Heart right ventricle (tissue), 16 donors: ENCODE results near the gene GPD1L. TPM values are rescaled to one million over a fixed set of nuclear protein-coding genes. Genes with fewer than 3 reads are reported as not detected.

Experiments used
- ATAC-seq, 8 donors: fragments of 200-7000 bp; cut with Tn5 transposase; one replicate each; pipeline ENCODE4 v1.9.1; 2020; ENCODE audit warnings: mild to moderate bottlenecking in 8 of 8, moderate library complexity in 8 of 8, moderate number of reproducible peaks in 1 of 8
- DNase-seq, 2 donors: peaks; one replicate each; pipeline ENCODE4 v3.0.0-alpha.2; 2020
- H3K27ac ChIP-seq, 10 donors: fragments of 200-600 bp; sonication (generic) in 2 of 10; one replicate each; pipeline versions ENCODE4 v1.5.0 to v1.8.0; 2020 to 2022; ENCODE audit warnings: mild to moderate bottlenecking in 3 of 10
- H3K27me3 ChIP-seq, 7 donors: fragments of 200-600 bp; one replicate each; pipeline ENCODE4 v1.8.0; 2021 to 2022; ENCODE audit warnings: mild to moderate bottlenecking in 2 of 7
- H3K36me3 ChIP-seq, 9 donors: fragments of 200-600 bp; sonication (generic) in 1 of 9; one replicate each; pipeline versions ENCODE4 v1.5.0 to v1.8.0; 2020 to 2022; ENCODE audit warnings: mild to moderate bottlenecking in 2 of 9
- H3K4me1 ChIP-seq, 9 donors: fragments of 200-600 bp; sonication (generic) in 1 of 9; one replicate each; pipeline versions ENCODE4 v1.5.0 to v1.8.0; 2020 to 2022; ENCODE audit warnings: mild to moderate bottlenecking in 4 of 9
- H3K4me3 ChIP-seq, 10 donors: fragments of 200-600 bp; sonication (generic) in 2 of 10; one replicate each; pipeline versions ENCODE4 v1.5.0 to v1.8.0; 2020 to 2022; ENCODE audit warnings: mild to moderate bottlenecking in 7 of 10, moderate library complexity in 2 of 10
- H3K9me3 ChIP-seq, 11 donors: fragments of 200-600 bp in 10 of 11; sonication (generic) in 2 of 11; one replicate each; pipeline versions ENCODE4 v1.5.0 to v1.8.0; 2013 to 2022; ENCODE audit warnings: mild to moderate bottlenecking in 2 of 11, control low read depth in 1 of 11, moderate library complexity in 1 of 11
- WGBS, 2 donors: extraction: QIAGEN DNeasy Blood & Tissue Kit; methylation state at CpG; one replicate each; pipeline ENCODE4 v1.1.7; 2013; ENCODE audit warnings: inconsistent platforms in 1 of 2; 5-methylcytosine and 5-hydroxymethylcytosine counted together
- intact Hi-C, 10 donors: fragments of 100-400 bp; cut with DNase I; formaldehyde crosslinking; loops; one replicate each; pipeline versions ENCODE4 v1.11.1 to v1.14.2; 2022
- polyA plus RNA-seq, 2 donors: library from polyadenylated mRNA; stranded (reverse); fragments of 200-250 nt; gene quantifications; one replicate each; pipeline ENCODE4 v1.2.3, GENCODE V29; 2013
- total RNA-seq, 10 donors: library from RNA; stranded (reverse); fragmentation: NEBNext Ultra II Directional in 3 of 10; extraction: Animal tissue kit (Norgen Biotek cat#: 25700) in 3 of 10; gene quantifications; one replicate each; pipeline versions ENCODE4 v1.2.1 to v1.2.4, GENCODE V29; 2021 to 2023
- TF ChIP-seq, protein P1 (sequence below), 9 donors: fragments of 200-600 bp; sonication (generic) in 2 of 9; IDR thresholded peaks; one replicate each; pipeline versions ENCODE4 v1.5.0 to v1.8.0; 2021 to 2022; ENCODE audit warnings: antibody characterized with exemption in 9 of 9, mild to moderate bottlenecking in 5 of 9, moderate library complexity in 1 of 9
- donor health status: Arrhythmogenic right ventricular cardiomyopathy.
- donor health status: ischemic (EF 13 %, LVEDD 7.1; RV severe dilation, severe dysfunction).
- donor health status: healthy with polysubstance abuse.
- donor health status: DM: no; HTN: yes; CAD: no.
- donor health status: DM: no; HTN: no; CAD: no.
- donor health status: ischemic (EF 25% LVEDD 6.9; RV normal size, moderate dysfunction).
- donor health status: ischemic (EF 25% LVEDD 5.7; RV mildly dilated, moderate dysfunction).
- donor health status: healthy.
- donor health status: DM: yes; HTN: yes; CAD: no.
- donor health status: Ischemic cardiomyopathy.
- donor health status: ischemic (EF 35%, LVEDD 5.7; RV mildly dilated, moderate dysfunction).
- donor health status: nonischemic (EF 11% LVEDD 7.7; RV severe dilation, severe dysfunction).
- donor health status: DM: yes; HTN: yes; CAD: no.
- donor health status: PGD.
- donor health status: ischemic (EF 29% LVEDD 5.4; RV normal size, mild dysfunction).
- donor health status: nonischemic (EF 23%, LVEDD 6.1; RV moderate dilation, normal function).

Gene GPD1L
- total and polyA plus RNA-seq, 12 donors, result 71.0 to 349 (median 177) TPM

DNA sequence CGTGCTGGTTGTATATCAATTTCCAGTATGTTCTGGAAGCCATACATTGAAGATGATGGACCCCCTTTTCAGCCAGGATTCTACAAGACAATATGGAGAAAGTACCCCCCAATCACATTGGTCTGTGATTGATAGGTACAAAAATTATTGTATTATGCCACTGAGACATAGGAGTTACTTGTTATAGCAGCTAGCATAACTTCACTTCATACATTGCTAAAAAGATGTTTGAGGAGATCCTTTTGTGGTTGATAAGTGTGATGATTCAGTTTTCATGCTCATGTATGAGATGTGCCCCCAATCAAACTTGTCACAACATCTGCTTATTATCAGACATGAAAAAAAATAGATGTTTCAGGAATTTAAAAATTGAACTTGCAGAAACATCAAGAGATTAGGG is 66.0 kb downstream of the GPD1L start:
- H3K36me3 ChIP-seq, result peaks cover 0 to 30% (median 11%) of the 10 kb centered on the region in 9 donors
- no peak overlapping the region for H3K27ac ChIP-seq
- H3K4me1 ChIP-seq, result peaks cover 0 to 6% (median 1%) of the 10 kb centered on the region in 9 donors
- no peaks in the 10 kb centered on the region for H3K27me3 ChIP-seq
- DNase-seq, result no peak
- intact Hi-C loops, result loop anchor here in 5 of 10 donors (5.0 to 10.0 kb wide), 5 partner anchors 172 to 492 kb away; partner anchors contain the start of gene CMTM7 (in 2 of the 5)
- H3K9me3 ChIP-seq, result peaks cover 0 to 21% (median 6%) of the 10 kb centered on the region in 11 donors
- no peak overlapping the region for H3K4me3 ChIP-seq
- no peak for ATAC-seq
- TF ChIP-seq, protein P1, sequence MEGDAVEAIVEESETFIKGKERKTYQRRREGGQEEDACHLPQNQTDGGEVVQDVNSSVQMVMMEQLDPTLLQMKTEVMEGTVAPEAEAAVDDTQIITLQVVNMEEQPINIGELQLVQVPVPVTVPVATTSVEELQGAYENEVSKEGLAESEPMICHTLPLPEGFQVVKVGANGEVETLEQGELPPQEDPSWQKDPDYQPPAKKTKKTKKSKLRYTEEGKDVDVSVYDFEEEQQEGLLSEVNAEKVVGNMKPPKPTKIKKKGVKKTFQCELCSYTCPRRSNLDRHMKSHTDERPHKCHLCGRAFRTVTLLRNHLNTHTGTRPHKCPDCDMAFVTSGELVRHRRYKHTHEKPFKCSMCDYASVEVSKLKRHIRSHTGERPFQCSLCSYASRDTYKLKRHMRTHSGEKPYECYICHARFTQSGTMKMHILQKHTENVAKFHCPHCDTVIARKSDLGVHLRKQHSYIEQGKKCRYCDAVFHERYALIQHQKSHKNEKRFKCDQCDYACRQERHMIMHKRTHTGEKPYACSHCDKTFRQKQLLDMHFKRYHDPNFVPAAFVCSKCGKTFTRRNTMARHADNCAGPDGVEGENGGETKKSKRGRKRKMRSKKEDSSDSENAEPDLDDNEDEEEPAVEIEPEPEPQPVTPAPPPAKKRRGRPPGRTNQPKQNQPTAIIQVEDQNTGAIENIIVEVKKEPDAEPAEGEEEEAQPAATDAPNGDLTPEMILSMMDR (IDR thresholded peaks at IDR 0.05), result no peak
- WGBS, 2 donors, result 100% methylated on average over 1 of the region's 1 CpG

DNA sequence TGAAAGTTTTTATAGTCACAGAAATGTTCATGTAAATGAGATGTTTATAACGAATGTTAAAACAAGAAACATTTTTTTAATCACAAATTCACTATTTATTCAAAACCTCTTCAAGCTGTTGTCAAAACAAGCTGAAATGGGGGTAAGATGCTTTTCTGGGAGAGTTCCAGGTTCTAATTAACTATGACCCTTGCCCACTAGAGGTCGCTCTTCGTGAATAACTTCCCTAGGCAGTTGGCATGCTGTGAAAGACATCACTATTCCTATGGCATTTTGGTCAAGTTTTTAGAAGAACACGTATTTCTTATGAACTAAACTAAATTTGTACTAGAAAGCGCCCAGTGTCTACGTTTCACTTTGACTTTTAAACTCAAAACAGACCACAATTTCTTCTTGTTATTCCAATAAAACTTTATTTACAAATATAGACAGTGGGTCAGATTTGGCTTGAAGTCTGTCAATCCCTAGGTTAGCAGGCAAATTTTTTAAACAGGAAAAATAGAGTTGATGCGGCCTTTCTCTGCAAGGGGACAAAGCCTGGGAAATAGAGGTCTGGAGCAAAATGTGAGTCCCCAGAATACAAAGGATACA is 69.3 kb downstream of the GPD1L start:
- intact Hi-C loops, result loop anchor here (1.0 to 10.0 kb wide), 18 partner anchors 62 to 489 kb away; partner anchors contain the start of genes CMTM7 (in 2 of the 10) and CMTM8 (in 2 of the 10)
- DNase-seq (peak in 1 of 2 donors; percentile 33), ATAC-seq (no peak)

DNA sequence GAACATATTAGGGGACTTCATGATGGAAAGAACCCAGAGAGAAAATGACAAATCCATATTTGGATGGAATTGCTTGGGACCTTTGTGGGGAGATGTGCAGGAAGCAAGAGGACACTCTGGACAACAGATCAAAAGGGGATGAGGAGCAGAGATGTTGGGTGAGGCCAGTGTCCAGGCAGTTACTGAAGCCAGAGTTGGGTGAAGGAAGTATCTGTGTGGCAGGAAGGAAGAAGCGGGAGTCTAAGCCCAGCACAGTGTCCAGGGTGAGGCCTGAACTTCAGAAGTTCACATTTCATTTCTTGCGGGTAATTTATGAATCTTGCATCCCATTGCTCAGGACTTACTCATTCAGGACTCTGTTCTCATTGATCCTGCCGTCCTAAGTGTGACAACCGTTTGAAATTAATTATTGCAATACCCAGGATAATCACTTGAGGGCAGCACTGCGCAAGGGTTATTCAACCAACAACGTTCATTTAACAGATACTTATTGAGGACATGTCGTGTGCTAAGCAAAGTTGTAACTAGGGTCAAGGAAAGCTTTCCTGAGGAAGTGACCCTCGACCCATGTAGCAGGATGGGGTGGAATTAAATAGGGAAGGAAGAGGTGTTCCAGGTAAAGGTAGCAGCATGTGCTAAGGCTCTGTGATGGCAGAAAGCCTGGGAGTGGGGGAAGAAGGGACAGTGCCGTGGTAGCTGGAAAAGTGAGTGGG is 70.7 kb downstream of the GPD1L start:
- Histone ChIP-seq H3K4me3 (no peak overlapping the region), H3K36me3 (peaks cover 0 to 1% (median 0%) of the 10 kb centered on the region in 9 donors), H3K27me3 (no peaks in the 10 kb centered on the region), H3K4me1 (peaks cover 2 to 14% (median 10%) of the 10 kb centered on the region in 9 donors), H3K9me3 (peaks cover 0 to 4% (median 0%) of the 10 kb centered on the region in 11 donors), H3K27ac (no peak overlapping the region)
- peak in 1 of 2 donors; percentile 56 for DNase-seq
- 18 to 19% methylated on average over 9 of the region's 9 CpGs for WGBS, 2 donors
- ATAC-seq, result peak; percentile 46 to 73 (median 55)
- TF ChIP-seq, protein P1 (IDR thresholded peaks at IDR 0.05), result peak; percentile 64 to 74 (median 69)
- intact Hi-C loops, result loop anchor here (1.0 to 10.0 kb wide), 18 partner anchors 60 to 488 kb away; partner anchors contain the start of genes CMTM8 (in 3 of the 10) and CMTM7 (in 2 of the 10)

More for the DNA sequence above, 69.3 kb downstream of the GPD1L start:
- 34 to 39% methylated on average over 7 of the region's 7 CpGs for WGBS, 2 donors
- Histone ChIP-seq H3K27me3 (no peaks in the 10 kb centered on the region), H3K9me3 (peaks cover 0 to 19% (median 6%) of the 10 kb centered on the region in 11 donors), H3K27ac (no peak overlapping the region), H3K36me3 (peaks cover 0 to 16% (median 0%) of the 10 kb centered on the region in 9 donors), H3K4me3 (no peak overlapping the region), H3K4me1 (peaks cover 2 to 14% (median 10%) of the 10 kb centered on the region in 9 donors)
- TF ChIP-seq, protein P1 (IDR thresholded peaks at IDR 0.05), result peak; percentile 30 to 75 (median 65)

DNA sequence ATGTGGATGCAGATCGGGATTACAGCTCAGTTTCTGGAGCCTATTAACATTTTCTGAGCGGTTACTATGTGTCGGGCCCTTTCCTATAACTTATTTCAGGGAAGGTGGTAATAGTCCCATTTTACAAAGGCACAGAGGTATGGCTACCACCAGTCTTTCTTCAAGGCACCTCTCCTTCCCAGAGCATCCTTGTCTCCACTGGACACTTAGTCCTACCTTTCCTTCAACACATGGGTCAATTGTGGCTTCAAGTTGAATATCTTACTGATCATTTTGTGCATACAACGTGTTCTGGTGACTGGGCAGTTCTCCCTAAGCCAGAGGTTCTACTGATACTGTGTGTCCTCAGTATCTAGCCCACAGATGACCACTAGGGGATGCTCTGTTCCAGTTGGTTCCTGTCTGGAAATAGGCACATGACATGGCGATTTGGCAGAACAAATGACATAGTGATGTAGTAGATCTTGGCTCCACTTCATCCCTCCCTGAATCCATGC is 71.3 kb downstream of the GPD1L start:
- DNase-seq, result peak in 1 of 2 donors; percentile 84
- intact Hi-C loops, result loop anchor here (1.0 to 10.0 kb wide), 18 partner anchors 60 to 487 kb away; partner anchors contain the start of genes CMTM8 (in 3 of the 10) and CMTM7 (in 2 of the 10)
- H3K4me1 ChIP-seq, result peaks cover 2 to 14% (median 10%) of the 10 kb centered on the region in 9 donors
- no peaks in the 10 kb centered on the region for H3K9me3 ChIP-seq
- H3K27ac ChIP-seq, result no peak overlapping the region
- TF ChIP-seq, protein P1 (IDR thresholded peaks at IDR 0.05), result peak; percentile 53 to 85 (median 79)
- no peaks in the 10 kb centered on the region for H3K36me3 ChIP-seq
- no peak overlapping the region for H3K4me3 ChIP-seq
- WGBS, 2 donors, result 27 to 32% methylated on average over 5 of the region's 5 CpGs
- peak; percentile 77 to 96 (median 89) for ATAC-seq
- H3K27me3 ChIP-seq, result no peaks in the 10 kb centered on the region
